Effector memory CD4-positive, alpha-beta T cell (primary cell): ENCODE measurements around the gene NT5E.
"Not testable (repeated sequence)": the region's sequence is repeated elsewhere in the genome, so short reads cannot be mapped to it uniquely, and the experiment has no call there.

ENCODE experiments used
- DNase-seq, 3 donors: peaks; one replicate each; pipeline ENCODE4 v3.0.0-alpha.2; 2020
- H3K27ac ChIP-seq: 2 replicates; pipeline ENCODE4 v1.7.0; 2013; ENCODE audit warnings: mild to moderate bottlenecking, low read length, moderate library complexity; ENCODE audit not compliant: insufficient read depth, poor library complexity, severe bottlenecking
- H3K27me3 ChIP-seq: replicated peaks from 2 replicates; pipeline ENCODE4 v1.7.0; 2013; ENCODE audit warnings: mild to moderate bottlenecking, low read length; ENCODE audit not compliant: insufficient read depth, control insufficient read depth, poor library complexity, severe bottlenecking
- H3K36me3 ChIP-seq: 2 replicates; pipeline ENCODE4 v1.7.0; 2013; ENCODE audit warnings: mild to moderate bottlenecking, low read length, moderate library complexity; ENCODE audit not compliant: control insufficient read depth, insufficient read depth
- H3K4me1 ChIP-seq: 2 replicates; pipeline ENCODE4 v1.7.0; 2013; ENCODE audit warnings: low read length, mild to moderate bottlenecking; ENCODE audit not compliant: control insufficient read depth, insufficient read depth, poor library complexity, severe bottlenecking
- H3K4me3 ChIP-seq: 2 replicates; pipeline ENCODE4 v1.7.0; 2013; ENCODE audit warnings: low read length, low read depth, mild to moderate bottlenecking; ENCODE audit not compliant: insufficient read depth, poor library complexity, severe bottlenecking
- H3K9me3 ChIP-seq: 2 replicates; pipeline ENCODE4 v1.7.0; 2013; ENCODE audit warnings: mild to moderate bottlenecking, low read length, moderate library complexity; ENCODE audit not compliant: control insufficient read depth

NT5E gene

GRCh38 chr6:85516168-85516567 lies 66.3 kb downstream of the NT5E start:
- Histone ChIP-seq H3K4me1 (no peaks in the 10 kb centered on the region), H3K9me3 (no peaks in the 10 kb centered on the region), H3K36me3 (peaks cover 32% of the 10 kb centered on the region), H3K27me3 (no peaks in the 10 kb centered on the region), H3K27ac (no peak overlapping the region), H3K4me3 (no peak overlapping the region)
- DNase-seq: no peak

GRCh38 chr6:85524281-85524680 lies 74.4 kb downstream of the NT5E start:
- H3K27ac ChIP-seq, DNase-seq, H3K4me3 ChIP-seq, H3K27me3 ChIP-seq, H3K4me1 ChIP-seq, H3K9me3 ChIP-seq: not testable (repeated sequence)
- peaks cover 21% of the 10 kb centered on the region for H3K36me3 ChIP-seq

GRCh38 chr6:85537055-85537494 lies 87.2 kb downstream of the NT5E start:
- Histone ChIP-seq H3K4me1 (no peaks in the 10 kb centered on the region), H3K36me3 (peaks cover 17% of the 10 kb centered on the region), H3K9me3 (no peaks in the 10 kb centered on the region), H3K27me3 (no peaks in the 10 kb centered on the region), H3K27ac (no peak overlapping the region), H3K4me3 (no peak overlapping the region)
- no peak for DNase-seq

GRCh38 chr6:85544776-85545175 lies 94.9 kb downstream of the NT5E start:
- no peak for DNase-seq
- Histone ChIP-seq H3K4me1 (no peaks in the 10 kb centered on the region), H3K9me3 (no peaks in the 10 kb centered on the region), H3K27ac (no peak overlapping the region), H3K27me3 (no peaks in the 10 kb centered on the region), H3K4me3 (no peak overlapping the region), H3K36me3 (peaks cover 41% of the 10 kb centered on the region)
